Retinal pigment epithelial cell (primary cell): ENCODE results near the gene TMEM200A.

Source experiments
- DNase-seq: peaks from one replicate; pipeline ENCODE4 v3.0.0-alpha.2; 2010; ENCODE audit warnings: low read depth
- H3K4me3 ChIP-seq: 2 replicates; pipeline ENCODE4 v1.5.1; 2011; ENCODE audit warnings: mild to moderate bottlenecking, low read length, control low read depth, moderate library complexity
- TF ChIP-seq, protein P1 (sequence below): conservative IDR thresholded peaks from 2 replicates; pipeline ENCODE4 v1.5.1; 2011; ENCODE audit warnings: low read depth, low read length, control low read depth, inconsistent platforms

Gene TMEM200A

DNA sequence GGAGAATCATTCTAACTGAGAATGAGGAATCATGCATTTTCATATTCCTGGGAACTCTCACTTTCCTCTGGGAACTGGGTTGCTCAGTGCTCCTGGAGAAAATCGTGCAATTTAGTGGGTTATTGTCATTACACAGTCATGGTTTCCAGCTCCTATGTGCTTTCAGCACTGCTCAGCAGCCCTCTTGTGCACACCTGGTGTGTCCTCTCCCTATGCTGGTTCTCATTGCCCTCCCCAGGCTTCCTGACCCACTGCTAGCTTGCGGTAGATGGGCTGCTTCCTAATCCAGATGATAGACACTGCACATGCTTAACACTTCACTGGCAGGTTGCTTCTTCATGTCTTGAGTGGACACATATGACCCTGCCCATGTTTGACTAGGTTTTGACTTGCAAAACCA, 39.7 kb downstream of the TMEM200A start:
- no peak overlapping the region for H3K4me3 ChIP-seq
- TF ChIP-seq, protein P1, sequence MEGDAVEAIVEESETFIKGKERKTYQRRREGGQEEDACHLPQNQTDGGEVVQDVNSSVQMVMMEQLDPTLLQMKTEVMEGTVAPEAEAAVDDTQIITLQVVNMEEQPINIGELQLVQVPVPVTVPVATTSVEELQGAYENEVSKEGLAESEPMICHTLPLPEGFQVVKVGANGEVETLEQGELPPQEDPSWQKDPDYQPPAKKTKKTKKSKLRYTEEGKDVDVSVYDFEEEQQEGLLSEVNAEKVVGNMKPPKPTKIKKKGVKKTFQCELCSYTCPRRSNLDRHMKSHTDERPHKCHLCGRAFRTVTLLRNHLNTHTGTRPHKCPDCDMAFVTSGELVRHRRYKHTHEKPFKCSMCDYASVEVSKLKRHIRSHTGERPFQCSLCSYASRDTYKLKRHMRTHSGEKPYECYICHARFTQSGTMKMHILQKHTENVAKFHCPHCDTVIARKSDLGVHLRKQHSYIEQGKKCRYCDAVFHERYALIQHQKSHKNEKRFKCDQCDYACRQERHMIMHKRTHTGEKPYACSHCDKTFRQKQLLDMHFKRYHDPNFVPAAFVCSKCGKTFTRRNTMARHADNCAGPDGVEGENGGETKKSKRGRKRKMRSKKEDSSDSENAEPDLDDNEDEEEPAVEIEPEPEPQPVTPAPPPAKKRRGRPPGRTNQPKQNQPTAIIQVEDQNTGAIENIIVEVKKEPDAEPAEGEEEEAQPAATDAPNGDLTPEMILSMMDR, result no peak
- DNase-seq, result no peak

DNA sequence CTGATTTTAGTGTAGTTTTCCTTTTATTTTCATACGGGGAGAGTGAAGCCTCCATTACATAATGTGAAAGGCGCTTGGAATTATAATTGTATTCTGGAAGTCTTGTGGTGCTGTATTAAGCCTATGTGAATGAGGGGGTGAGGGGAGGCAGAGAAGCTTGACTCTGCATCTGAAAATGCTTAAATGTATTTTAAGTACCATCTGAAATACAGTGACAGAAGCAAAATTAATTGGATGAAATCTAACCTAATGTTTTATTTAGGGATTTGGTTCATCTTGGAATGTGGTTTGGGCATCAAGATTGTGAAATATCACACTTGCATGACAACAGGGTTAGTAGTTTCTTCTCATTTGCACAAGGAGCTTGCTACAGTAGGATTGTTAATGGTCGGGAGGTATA, 41.2 kb downstream of the TMEM200A start:
- no peak for DNase-seq
- TF ChIP-seq, protein P1, result no peak
- no peak overlapping the region for H3K4me3 ChIP-seq

DNA sequence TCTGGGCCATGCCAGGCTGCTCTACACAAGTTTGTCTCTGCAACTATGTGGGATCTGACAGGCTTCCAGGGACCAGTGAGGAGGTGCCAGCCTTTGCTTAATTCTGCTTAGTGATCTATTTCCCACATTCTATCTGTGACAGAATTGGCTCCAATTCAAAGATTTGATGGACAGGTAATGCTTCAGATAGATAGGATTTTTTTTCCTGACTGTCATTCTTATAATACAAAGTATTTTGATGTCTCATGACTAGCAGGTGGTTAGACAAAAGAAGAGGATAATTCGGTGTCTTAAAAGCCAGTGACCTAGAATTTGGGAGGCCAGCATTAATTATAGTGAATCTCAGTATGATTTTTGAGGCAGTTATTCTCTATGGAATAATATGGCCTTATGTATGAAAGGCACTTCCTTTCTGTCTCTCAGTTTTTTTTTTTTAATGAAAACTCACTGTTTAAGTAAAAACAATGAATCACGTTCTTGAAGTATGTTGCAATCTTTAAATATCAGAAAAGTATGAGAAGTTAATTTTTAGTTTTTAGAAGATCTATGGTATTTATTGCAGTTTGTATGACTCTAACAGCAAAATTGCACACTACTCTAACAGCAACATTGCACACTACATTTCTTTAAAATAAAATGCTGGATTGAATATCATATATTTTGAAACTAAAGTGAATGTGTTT, 43.7 kb downstream of the TMEM200A start:
- TF ChIP-seq, protein P1, result no peak
- no peak overlapping the region for H3K4me3 ChIP-seq

DNA sequence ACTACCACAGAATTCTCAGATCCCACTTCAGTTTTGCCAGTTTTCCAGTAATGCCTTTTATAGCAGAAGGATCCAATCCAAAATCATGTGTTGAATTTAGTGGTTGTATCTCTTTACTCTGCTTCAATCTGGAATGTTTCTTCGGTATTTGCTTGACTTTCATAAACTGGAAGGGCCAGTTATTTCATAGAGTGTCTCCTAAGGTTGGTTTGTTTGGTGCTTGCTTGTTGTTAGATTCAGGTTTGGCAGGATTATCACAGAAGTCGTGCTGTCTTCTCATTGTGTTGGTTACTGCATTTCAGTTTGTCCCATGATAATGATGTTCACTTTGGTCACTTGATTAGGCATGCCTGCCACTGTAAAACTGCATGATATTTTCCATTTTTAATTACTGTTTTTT, 45.7 kb downstream of the TMEM200A start:
- DNase-seq, result no peak
- no peak overlapping the region for H3K4me3 ChIP-seq
- TF ChIP-seq, protein P1, result no peak

More for the DNA sequence above, 43.7 kb downstream of the TMEM200A start:
- no peak for DNase-seq

DNA sequence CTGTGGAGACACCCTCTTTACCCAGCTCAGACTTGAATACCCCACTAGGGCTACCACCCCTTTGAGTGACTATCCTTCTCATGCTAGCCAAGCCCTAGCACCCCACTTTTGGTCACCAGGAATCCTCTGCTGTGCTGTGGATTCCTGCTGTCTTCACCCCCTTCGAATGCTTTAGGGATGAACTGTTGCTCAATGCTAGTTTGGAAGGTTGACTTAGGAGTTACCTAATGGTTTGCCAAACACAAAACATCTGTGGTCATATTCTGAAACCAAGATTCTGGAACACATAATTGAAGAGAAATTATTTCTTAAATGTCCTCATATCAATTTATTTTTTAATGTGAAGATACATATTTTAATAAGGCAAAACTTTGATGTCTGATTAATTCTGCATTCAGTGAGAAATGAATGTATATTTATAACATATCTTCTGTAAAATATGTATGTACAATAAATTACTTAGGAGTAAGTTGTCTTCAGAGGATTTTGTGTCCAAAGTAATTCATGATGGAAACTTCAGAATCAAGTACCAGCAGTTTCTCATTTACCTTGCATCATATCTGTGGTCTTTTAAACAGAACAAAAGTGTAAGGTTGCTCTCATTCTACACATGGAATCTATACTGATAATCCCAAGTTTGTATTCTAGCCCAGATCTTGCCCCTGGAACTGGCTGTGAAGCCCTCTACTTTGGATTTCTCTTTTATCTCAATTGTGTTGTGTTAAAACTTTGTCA, 46.9 kb downstream of the TMEM200A start:
- TF ChIP-seq, protein P1, result no peak
- no peak overlapping the region for H3K4me3 ChIP-seq
- no peak for DNase-seq

DNA sequence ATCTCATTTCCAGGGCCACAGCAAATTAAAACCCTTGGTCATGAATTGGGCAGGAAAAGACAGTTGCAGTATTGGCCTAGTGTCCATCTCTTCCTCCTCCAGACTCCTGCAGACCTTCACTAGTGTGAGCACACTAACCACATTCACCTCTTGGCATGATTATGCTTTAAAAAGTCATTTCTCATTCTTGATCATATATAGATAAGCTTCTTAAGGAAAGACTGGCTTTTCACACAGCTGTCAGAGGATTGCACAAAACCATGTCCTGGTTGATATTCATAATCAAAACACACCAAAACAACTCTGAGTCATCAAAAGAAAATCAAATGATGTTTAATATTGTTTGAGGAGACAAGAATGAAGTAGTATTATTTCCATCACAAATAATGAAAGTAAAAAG, 52.1 kb downstream of the TMEM200A start:
- no peak overlapping the region for H3K4me3 ChIP-seq
- DNase-seq, result no peak
- TF ChIP-seq, protein P1, result no peak

DNA sequence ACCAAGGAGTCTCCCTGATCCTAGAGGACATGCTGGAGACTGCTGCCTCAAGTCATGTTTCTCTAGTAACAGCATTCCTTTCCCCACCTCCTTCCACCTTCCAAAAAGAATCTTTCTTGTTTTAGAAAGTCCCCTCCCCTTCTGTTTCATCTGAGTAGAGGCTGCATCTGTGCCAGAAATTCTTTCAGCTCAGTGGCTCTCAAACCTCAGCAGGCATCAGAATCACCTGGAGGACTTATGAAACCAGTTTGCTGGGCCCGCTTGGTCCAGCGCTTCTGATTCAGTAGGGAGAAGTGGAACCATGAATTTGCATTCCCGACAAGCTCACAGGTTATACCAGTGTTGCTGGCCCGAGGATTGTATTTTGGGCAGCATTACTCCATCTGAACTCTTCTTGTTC, 55.1 kb downstream of the TMEM200A start:
- DNase-seq, result no peak
- TF ChIP-seq, protein P1, result no peak
- H3K4me3 ChIP-seq, result no peak overlapping the region
